Pancreas (tissue), 10 donors: ENCODE results near the gene DYNC2H1. TPM values are rescaled to one million over a fixed set of nuclear protein-coding genes. Genes with fewer than 3 reads are reported as not detected.

ENCODE experiments used
- ATAC-seq, 4 donors: fragments of 200-7000 bp; cut with Tn5 transposase; one replicate each; pipeline versions ENCODE4 v1.8.0 to v1.9.1; 2020; ENCODE audit warnings: mild to moderate bottlenecking in 4 of 4, moderate library complexity in 4 of 4
- DNase-seq, 6 donors: peaks; one replicate each; pipeline ENCODE4 v3.0.0-alpha.2; 2020
- FAIRE-seq: peaks from 2 replicates; lab custom pipeline; 2012; peaks lifted over from hg19 to GRCh38; lab: Jason Lieb, UNC
- H3K27ac ChIP-seq, 4 donors: fragments of 200-600 bp; sonication (generic); 1 replicate in 3 of 4; 2 replicates in 1 of 4; pipeline versions ENCODE4 v1.5.0 to v1.8.0; 2020
- H3K27me3 ChIP-seq, 4 donors: fragments of 200-600 bp; one replicate each; pipeline ENCODE4 v1.8.0; 2021
- H3K36me3 ChIP-seq, 3 donors: fragments of 200-600 bp; sonication (generic) in 1 of 3; one replicate each; pipeline versions ENCODE4 v1.5.0 to v1.8.0; 2020 to 2021
- H3K4me1 ChIP-seq, 3 donors: fragments of 200-600 bp; one replicate each; pipeline ENCODE4 v1.8.0; 2021
- H3K4me3 ChIP-seq, 4 donors: fragments of 200-600 bp; sonication (generic) in 2 of 4; one replicate each; pipeline versions ENCODE4 v1.5.0 to v1.8.0; 2020 to 2021
- H3K9me3 ChIP-seq, 4 donors: fragments of 200-600 bp; one replicate each; pipeline ENCODE4 v1.8.0; 2021
- WGBS, 2 donors: extraction: QIAGEN DNeasy Blood & Tissue Kit; methylation state at CpG; one replicate each; pipeline ENCODE4 v1.1.7; 2013; 5-methylcytosine and 5-hydroxymethylcytosine counted together
- intact Hi-C, 3 donors: fragments of 100-400 bp; cut with DNase I; formaldehyde crosslinking; loops; one replicate each; pipeline versions ENCODE4 v1.11.1 to v1.14.2; 2022
- polyA plus RNA-seq, 2 donors: library from polyadenylated mRNA; stranded (reverse); fragments of 200-250 nt; gene quantifications; one replicate each; pipeline ENCODE4 v1.2.3, GENCODE V29; 2013
- total RNA-seq, 6 donors: library from RNA; stranded (reverse); fragmentation: NEBNext Ultra II Directional in 4 of 6; extraction: Animal tissue kit (Norgen Biotek cat#: 25700) in 4 of 6; gene quantifications; one replicate each; pipeline versions ENCODE4 v1.2.1 to v1.2.4, GENCODE V29; 2021 to 2023
- TF ChIP-seq, protein P1 (sequence below), 4 donors: fragments of 200-600 bp; sonication (generic) in 3 of 4; IDR thresholded peaks; one replicate each; pipeline versions ENCODE4 v1.5.0 to v1.8.0; 2021; ENCODE audit warnings: antibody characterized with exemption in 4 of 4
- donor health status: healthy with polysubstance abuse.
- donor health status: DM: no; HTN: no; CAD: no; lungs with moderate emphysema.
- donor health status: DM: no; HTN: no; CAD: no.
- donor health status: control.
- donor health status: control.
- donor health status: Bipolar disorder and iron deficiency.
- donor health status: DM: yes; HTN: yes; CAD: no.
- donor health status: DM: no; HTN: no; CAD: no.
- donor health status: DM: no; HTN: no; CAD: no.
- donor health status: DM: yes; HTN: yes; CAD: no.

The DYNC2H1 gene
- total and polyA plus RNA-seq, 8 donors, result 6.6 to 15.2 (median 8.4) TPM

DNA sequence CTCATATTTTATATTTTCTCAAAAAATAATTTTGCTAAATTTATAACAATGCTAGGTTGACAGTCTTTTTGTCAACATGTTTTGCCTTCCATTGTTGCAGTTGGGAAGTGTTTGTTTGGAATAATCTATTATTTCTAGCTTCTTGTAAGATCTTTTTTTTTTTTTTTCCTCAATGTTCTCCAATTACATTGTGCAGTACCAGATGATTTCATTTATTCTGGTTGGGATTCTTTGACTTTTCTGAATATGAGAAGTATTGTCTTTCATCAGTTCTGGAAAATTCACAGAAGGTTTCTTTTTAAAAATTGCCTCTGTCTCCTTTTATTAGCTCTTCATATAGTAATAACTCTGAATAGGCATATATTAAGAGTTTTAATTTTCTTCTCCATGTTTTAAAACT lies 245.4 kb downstream of the DYNC2H1 start:
- TF ChIP-seq, protein P1, sequence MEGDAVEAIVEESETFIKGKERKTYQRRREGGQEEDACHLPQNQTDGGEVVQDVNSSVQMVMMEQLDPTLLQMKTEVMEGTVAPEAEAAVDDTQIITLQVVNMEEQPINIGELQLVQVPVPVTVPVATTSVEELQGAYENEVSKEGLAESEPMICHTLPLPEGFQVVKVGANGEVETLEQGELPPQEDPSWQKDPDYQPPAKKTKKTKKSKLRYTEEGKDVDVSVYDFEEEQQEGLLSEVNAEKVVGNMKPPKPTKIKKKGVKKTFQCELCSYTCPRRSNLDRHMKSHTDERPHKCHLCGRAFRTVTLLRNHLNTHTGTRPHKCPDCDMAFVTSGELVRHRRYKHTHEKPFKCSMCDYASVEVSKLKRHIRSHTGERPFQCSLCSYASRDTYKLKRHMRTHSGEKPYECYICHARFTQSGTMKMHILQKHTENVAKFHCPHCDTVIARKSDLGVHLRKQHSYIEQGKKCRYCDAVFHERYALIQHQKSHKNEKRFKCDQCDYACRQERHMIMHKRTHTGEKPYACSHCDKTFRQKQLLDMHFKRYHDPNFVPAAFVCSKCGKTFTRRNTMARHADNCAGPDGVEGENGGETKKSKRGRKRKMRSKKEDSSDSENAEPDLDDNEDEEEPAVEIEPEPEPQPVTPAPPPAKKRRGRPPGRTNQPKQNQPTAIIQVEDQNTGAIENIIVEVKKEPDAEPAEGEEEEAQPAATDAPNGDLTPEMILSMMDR (IDR thresholded peaks at IDR 0.05), result no peak
- DNase-seq (no peak), FAIRE-seq (no peak), ATAC-seq (no peak)
- Histone ChIP-seq H3K36me3 (no peaks in the 10 kb centered on the region), H3K27me3 (no peaks in the 10 kb centered on the region), H3K27ac (no peak overlapping the region), H3K4me1 (no peaks in the 10 kb centered on the region), H3K9me3 (no peaks in the 10 kb centered on the region), H3K4me3 (no peak overlapping the region)
- intact Hi-C loops, result no loop called here

GRCh38 chr11:103358251-103358650 lies 249.0 kb downstream of the DYNC2H1 start:
- TF ChIP-seq, protein P1 (IDR thresholded peaks at IDR 0.05), result no peak
- intact Hi-C loops, result no loop called here
- H3K36me3 ChIP-seq, result no peaks in the 10 kb centered on the region
- no peak for DNase-seq
- no peak overlapping the region for H3K4me3 ChIP-seq
- 97 to 100% methylated on average over 2 of the region's 2 CpGs for WGBS, 2 donors
- no peak overlapping the region for H3K27ac ChIP-seq
- H3K9me3 ChIP-seq, result no peaks in the 10 kb centered on the region
- no peaks in the 10 kb centered on the region for H3K4me1 ChIP-seq
- no peak for FAIRE-seq
- ATAC-seq, result no peak
- no peaks in the 10 kb centered on the region for H3K27me3 ChIP-seq

DNA sequence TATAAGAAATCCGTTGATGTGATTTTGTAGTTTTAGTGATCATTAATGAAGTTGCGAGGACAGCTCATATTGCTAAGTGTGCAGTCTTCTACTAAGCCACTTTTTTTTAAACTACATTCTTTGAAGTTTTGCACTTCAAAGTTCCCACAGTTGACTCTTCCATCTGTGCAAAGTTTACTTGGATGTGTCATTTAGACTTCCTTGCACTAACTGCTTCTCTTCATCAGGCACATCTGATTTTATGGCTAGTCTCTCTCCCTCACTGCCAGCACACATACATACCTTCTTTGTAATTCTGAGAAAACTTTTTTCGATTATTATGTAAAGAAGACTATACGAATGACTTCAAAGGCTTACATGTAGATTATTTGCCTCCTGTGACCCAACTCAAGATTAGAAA lies 250.0 kb downstream of the DYNC2H1 start:
- no peak for DNase-seq
- Histone ChIP-seq H3K9me3 (no peaks in the 10 kb centered on the region), H3K36me3 (no peaks in the 10 kb centered on the region), H3K27me3 (no peaks in the 10 kb centered on the region), H3K4me3 (no peak overlapping the region), H3K27ac (no peak overlapping the region), H3K4me1 (no peaks in the 10 kb centered on the region)
- 83 to 88% methylated on average over 4 of the region's 4 CpGs for WGBS, 2 donors
- no peak for FAIRE-seq
- intact Hi-C loops, result no loop called here
- TF ChIP-seq, protein P1 (IDR thresholded peaks at IDR 0.05), result no peak
- no peak for ATAC-seq

- no peak for DNase-seq
- FAIRE-seq, result no peak
- Histone ChIP-seq H3K27ac (no peak overlapping the region), H3K27me3 (no peaks in the 10 kb centered on the region), H3K4me3 (no peak overlapping the region), H3K9me3 (no peaks in the 10 kb centered on the region), H3K4me1 (no peaks in the 10 kb centered on the region), H3K36me3 (no peaks in the 10 kb centered on the region)
- ATAC-seq, result no peak
- 78 to 92% methylated on average over 1 of the region's 1 CpG for WGBS, 2 donors
- intact Hi-C loops, result no loop called here
- TF ChIP-seq, protein P1 (IDR thresholded peaks at IDR 0.05), result no peak
Observed at GRCh38 chr11:103364687-103365086, 255.5 kb downstream of the DYNC2H1 start.

DNA sequence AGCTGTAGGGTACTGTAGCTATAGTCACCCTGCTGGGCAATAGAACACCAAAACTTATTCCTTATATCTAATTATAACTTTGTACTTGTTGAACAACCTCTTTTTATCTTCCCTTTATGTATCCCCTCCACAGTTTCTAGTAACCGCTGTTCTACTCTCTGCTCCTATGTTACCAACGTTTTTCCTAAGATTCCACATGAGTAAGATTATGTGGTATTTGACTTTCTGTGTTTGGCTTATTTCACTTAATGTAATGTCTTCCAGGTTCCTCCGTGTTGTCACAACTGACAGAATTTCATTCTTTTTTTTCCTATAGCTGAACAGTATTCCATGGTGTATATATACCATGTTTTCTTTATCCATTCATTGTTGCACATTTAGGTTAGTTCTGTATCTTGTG lies 258.4 kb downstream of the DYNC2H1 start:
- DNase-seq (no peak), ATAC-seq (no peak), FAIRE-seq (no peak)
- Histone ChIP-seq H3K36me3 (no peaks in the 10 kb centered on the region), H3K4me3 (no peak overlapping the region), H3K27ac (no peak overlapping the region), H3K9me3 (no peaks in the 10 kb centered on the region), H3K4me1 (no peaks in the 10 kb centered on the region), H3K27me3 (no peaks in the 10 kb centered on the region)
- intact Hi-C loops, result no loop called here
- WGBS, 2 donors, result 64 to 79% methylated on average over 3 of the region's 3 CpGs
- TF ChIP-seq, protein P1 (IDR thresholded peaks at IDR 0.05), result no peak
